CD4-positive, alpha-beta memory T cell (primary cell): ENCODE results near the gene ALG2. TPM values are rescaled to one million over a fixed set of nuclear protein-coding genes. Genes with fewer than 3 reads are reported as not detected.

Source experiments
- CTCF ChIA-PET: fragments of 350-600 bp; sonication (Branson Sonifier 250); formaldehyde crosslinking; loops from one replicate; lab custom pipeline; 2021; ENCODE audit warnings: inconsistent platforms; ENCODE audit not compliant: partially characterized antibody; lab: Charles Lee
- POLR2A ChIA-PET: fragments of 350-600 bp; sonication (Branson Sonifier 250); formaldehyde crosslinking; loops from one replicate; lab custom pipeline; 2021; ENCODE audit not compliant: partially characterized antibody; lab: Charles Lee
- DNase-seq, 5 donors: peaks; one replicate each; pipeline versions ENCODE4 v3.0.0 to v3.0.0-alpha.2; 2020 to 2022; ENCODE audit warnings: mixed read lengths in 1 of 5
- H3K27ac ChIP-seq: one replicate; pipeline ENCODE4 v1.7.0; 2013; ENCODE audit warnings: low read depth, low read length
- H3K27me3 ChIP-seq: 2 replicates; pipeline ENCODE4 v1.7.0; 2013; ENCODE audit warnings: mild to moderate bottlenecking, low read length, moderate library complexity; ENCODE audit not compliant: insufficient read depth
- H3K36me3 ChIP-seq: 2 replicates; pipeline ENCODE4 v1.7.0; 2013; ENCODE audit warnings: mild to moderate bottlenecking, low read length, moderate library complexity; ENCODE audit not compliant: insufficient read depth
- H3K4me1 ChIP-seq: 2 replicates; pipeline ENCODE4 v1.7.0; 2013; ENCODE audit warnings: mild to moderate bottlenecking, low read length, moderate library complexity; ENCODE audit not compliant: insufficient read depth
- H3K4me3 ChIP-seq, 2 donors: one replicate each; pipeline ENCODE4 v1.7.0; 2013; ENCODE audit warnings: low read length in 2 of 2, mild to moderate bottlenecking in 1 of 2
- H3K9me3 ChIP-seq, 2 donors: one replicate each; pipeline ENCODE4 v1.7.0; 2013; ENCODE audit warnings: low read length in 2 of 2, control low read depth in 1 of 2; ENCODE audit not compliant: control insufficient read depth in 1 of 2
- H3K27ac Mint-ChIP-seq, 7 donors: one replicate each; pipeline ENCODE4 v1.8.0; 2020 to 2021; ENCODE audit warnings: mixed read lengths in 7 of 7, mild to moderate bottlenecking in 6 of 7, inconsistent platforms in 3 of 7, moderate library complexity in 3 of 7
- H3K27me3 Mint-ChIP-seq, 2 donors: one replicate each; pipeline ENCODE4 v1.8.0; 2020 to 2021; ENCODE audit warnings: mixed read lengths in 2 of 2
- H3K36me3 Mint-ChIP-seq, 2 donors: one replicate each; pipeline ENCODE4 v1.8.0; 2020 to 2021; ENCODE audit warnings: mixed read lengths in 2 of 2, inconsistent platforms in 1 of 2, mild to moderate bottlenecking in 1 of 2
- H3K4me1 Mint-ChIP-seq, 4 donors: one replicate each; pipeline ENCODE4 v1.8.0; 2020 to 2021; ENCODE audit warnings: mixed read lengths in 4 of 4, mild to moderate bottlenecking in 1 of 4
- H3K4me3 Mint-ChIP-seq, 8 donors: one replicate each; pipeline ENCODE4 v1.8.0; 2020 to 2021; ENCODE audit warnings: mixed read lengths in 8 of 8, mild to moderate bottlenecking in 7 of 8, moderate library complexity in 6 of 8, inconsistent platforms in 3 of 8
- H3K9me3 Mint-ChIP-seq, 8 donors: one replicate each; pipeline ENCODE4 v1.8.0; 2020 to 2021; ENCODE audit warnings: mixed read lengths in 8 of 8, mild to moderate bottlenecking in 5 of 8, inconsistent platforms in 3 of 8, moderate library complexity in 1 of 8
- intact Hi-C: fragments of 100-400 bp; cut with micrococcal nuclease; formaldehyde crosslinking; loops from one replicate; pipeline ENCODE4 v1.15.1; 2023
- polyA plus RNA-seq, 2 donors: library from polyadenylated mRNA; unstranded; fragments of 300-500 nt; fragmentation: Illumina TruSeq; gene quantifications; one replicate each; pipeline ENCODE4 v1.2.3, GENCODE V29; 2021
- total RNA-seq, 2 experiments: library from RNA; stranded (reverse); gene quantifications; one replicate each; pipeline ENCODE4 v1.2.3, GENCODE V29; 2021

The ALG2 gene
- total and polyA plus RNA-seq, 4 experiments from 2014 or later = 35.3 to 39.8 (median 37.9) TPM

- Histone ChIP-seq H3K27me3 (no peaks in the 10 kb centered on the region), H3K27ac (no peak overlapping the region), H3K4me1 (no peaks in the 10 kb centered on the region), H3K9me3 (no peaks in the 10 kb centered on the region), H3K36me3 (no peaks in the 10 kb centered on the region), H3K4me3 (no peak overlapping the region)
- H3K9me3 Mint-ChIP-seq = no peaks in the 10 kb centered on the region
- H3K27ac Mint-ChIP-seq = no peak overlapping the region
- intact Hi-C loops = no loop called here
- DNase-seq = no peak
- no peaks in the 10 kb centered on the region for H3K27me3 Mint-ChIP-seq
- H3K4me1 Mint-ChIP-seq = peaks cover 0 to 6% (median 1%) of the 10 kb centered on the region in 4 donors
- H3K4me3 Mint-ChIP-seq = no peak overlapping the region
- ChIA-PET CTCF (no interaction called here), POLR2A (no interaction called here)
- peaks cover 50 to 56% of the 10 kb centered on the region in 2 donors for H3K36me3 Mint-ChIP-seq
These were observed 15.6 kb upstream of the ALG2 start for GRCh38 chr9:99237356-99237755.

GRCh38 chr9:99235926-99236634 is 14.3 kb upstream of the ALG2 start:
- Histone ChIP-seq H3K27ac (no peak overlapping the region), H3K9me3 (no peaks in the 10 kb centered on the region), H3K27me3 (no peaks in the 10 kb centered on the region), H3K4me3 (no peak overlapping the region), H3K4me1 (no peaks in the 10 kb centered on the region), H3K36me3 (peaks cover 1% of the 10 kb centered on the region)
- CTCF ChIA-PET = interaction anchor here (0.7 kb wide), 1 partner anchor 17 kb away, joined by 4 read pairs; no protein-coding TSS in a partner anchor
- no peak for DNase-seq
- intact Hi-C loops = no loop called here
- no peak overlapping the region for H3K4me3 Mint-ChIP-seq
- POLR2A ChIA-PET = no interaction called here
- peaks cover 0 to 6% (median 1%) of the 10 kb centered on the region in 4 donors for H3K4me1 Mint-ChIP-seq
- peak overlapping the region in 4 of 7 donors; percentile 48 to 67 (median 57) for H3K27ac Mint-ChIP-seq
- H3K36me3 Mint-ChIP-seq = peaks cover 49 to 63% of the 10 kb centered on the region in 2 donors
- no peaks in the 10 kb centered on the region for H3K9me3 Mint-ChIP-seq
- no peaks in the 10 kb centered on the region for H3K27me3 Mint-ChIP-seq

- POLR2A ChIA-PET = no interaction called here
- H3K36me3 Mint-ChIP-seq = peaks cover 51 to 65% of the 10 kb centered on the region in 2 donors
- H3K9me3 Mint-ChIP-seq = no peaks in the 10 kb centered on the region
- Histone ChIP-seq H3K9me3 (no peaks in the 10 kb centered on the region), H3K27me3 (no peaks in the 10 kb centered on the region), H3K4me1 (no peaks in the 10 kb centered on the region), H3K4me3 (no peak overlapping the region), H3K36me3 (peaks cover 9% of the 10 kb centered on the region), H3K27ac (no peak overlapping the region)
- no peak overlapping the region for H3K4me3 Mint-ChIP-seq
- H3K4me1 Mint-ChIP-seq = peaks cover 0 to 6% (median 1%) of the 10 kb centered on the region in 4 donors
- H3K27me3 Mint-ChIP-seq = no peaks in the 10 kb centered on the region
- intact Hi-C loops = no loop called here
- H3K27ac Mint-ChIP-seq = peak overlapping the region in 2 of 7 donors; percentile 68 to 74
- DNase-seq = no peak
- CTCF ChIA-PET = no interaction called here
These were observed 13.3 kb upstream of the ALG2 start for GRCh38 chr9:99235069-99235468.

GRCh38 chr9:99234618-99235017 is 12.9 kb upstream of the ALG2 start:
- Mint-ChIP-seq H3K4me3 (no peak overlapping the region), H3K27me3 (no peaks in the 10 kb centered on the region), H3K27ac (peak overlapping the region in 1 of 7 donors; percentile 74), H3K4me1 (peaks cover 0 to 6% (median 1%) of the 10 kb centered on the region in 4 donors), H3K9me3 (no peaks in the 10 kb centered on the region), H3K36me3 (peaks cover 46 to 61% of the 10 kb centered on the region in 2 donors)
- CTCF ChIA-PET = interaction anchor here (2.0 kb wide), 1 partner anchor 15 kb away, joined by 4 read pairs; no protein-coding TSS in a partner anchor
- H3K9me3 ChIP-seq = no peaks in the 10 kb centered on the region
- H3K27ac ChIP-seq = no peak overlapping the region
- no peaks in the 10 kb centered on the region for H3K27me3 ChIP-seq
- POLR2A ChIA-PET = interaction anchor here (4.2 kb wide), 1 partner anchor 13 kb away, joined by 16 read pairs; the partner anchor contains the start of genes ALG2 and SEC61B
- H3K4me1 ChIP-seq = no peaks in the 10 kb centered on the region
- no peak for DNase-seq
- peaks cover 9% of the 10 kb centered on the region for H3K36me3 ChIP-seq
- intact Hi-C loops = no loop called here
- H3K4me3 ChIP-seq = no peak overlapping the region

- H3K27ac Mint-ChIP-seq = peak overlapping the region in 1 of 7 donors; percentile 19
- POLR2A ChIA-PET = interaction anchor here (0.6 to 4.2 kb wide), 2 partner anchors 10 to 1065 kb away, joined by 4 to 16 read pairs; partner anchors contain the start of genes ALG2 and SEC61B
- no peak for DNase-seq
- H3K4me3 ChIP-seq = no peak overlapping the region
- peaks cover 5 to 14% (median 9%) of the 10 kb centered on the region in 4 donors for H3K4me1 Mint-ChIP-seq
- H3K9me3 Mint-ChIP-seq = no peaks in the 10 kb centered on the region
- H3K9me3 ChIP-seq = no peaks in the 10 kb centered on the region
- peaks cover 22% of the 10 kb centered on the region for H3K36me3 ChIP-seq
- intact Hi-C loops = no loop called here
- no peaks in the 10 kb centered on the region for H3K27me3 Mint-ChIP-seq
- H3K4me3 Mint-ChIP-seq = no peak overlapping the region
- peaks cover 45 to 64% of the 10 kb centered on the region in 2 donors for H3K36me3 Mint-ChIP-seq
- no peaks in the 10 kb centered on the region for H3K27me3 ChIP-seq
- H3K4me1 ChIP-seq = no peaks in the 10 kb centered on the region
- CTCF ChIA-PET = interaction anchor here (1.2 to 2.3 kb wide), 6 partner anchors 9 to 47 kb away, joined by 3 to 12 read pairs (median 4); partner anchors contain the start of genes ALG2 and SEC61B
- H3K27ac ChIP-seq = no peak overlapping the region
These were observed 10.0 kb upstream of the ALG2 start for GRCh38 chr9:99231711-99232110.

GRCh38 chr9:99230206-99230605 is 8.5 kb upstream of the ALG2 start:
- no peak overlapping the region for H3K27ac ChIP-seq
- intact Hi-C loops = no loop called here
- H3K27me3 Mint-ChIP-seq = no peaks in the 10 kb centered on the region
- H3K36me3 ChIP-seq = peaks cover 22% of the 10 kb centered on the region
- no peak overlapping the region for H3K4me3 Mint-ChIP-seq
- H3K4me1 Mint-ChIP-seq = peaks cover 6 to 28% (median 20%) of the 10 kb centered on the region in 4 donors
- POLR2A ChIA-PET = interaction anchor here (4.2 kb wide), 1 partner anchor 8 kb away, joined by 16 read pairs; the partner anchor contains the start of genes ALG2 and SEC61B
- H3K4me3 ChIP-seq = no peak overlapping the region
- H3K36me3 Mint-ChIP-seq = peaks cover 47 to 71% of the 10 kb centered on the region in 2 donors
- H3K4me1 ChIP-seq = peaks cover 7% of the 10 kb centered on the region
- no peak overlapping the region for H3K27ac Mint-ChIP-seq
- no peaks in the 10 kb centered on the region for H3K9me3 ChIP-seq
- no peaks in the 10 kb centered on the region for H3K27me3 ChIP-seq
- DNase-seq = no peak
- H3K9me3 Mint-ChIP-seq = no peaks in the 10 kb centered on the region
- CTCF ChIA-PET = no interaction called here

- Histone ChIP-seq H3K36me3 (peaks cover 20% of the 10 kb centered on the region), H3K4me1 (peaks cover 34% of the 10 kb centered on the region), H3K4me3 (no peak overlapping the region), H3K27ac (no peak overlapping the region), H3K27me3 (no peaks in the 10 kb centered on the region), H3K9me3 (no peaks in the 10 kb centered on the region)
- ChIA-PET POLR2A (no interaction called here), CTCF (no interaction called here)
- Mint-ChIP-seq H3K27ac (peak overlapping the region in 3 of 7 donors; percentile 6 to 43 (median 13)), H3K4me1 (peaks cover 28 to 64% (median 47%) of the 10 kb centered on the region in 4 donors), H3K27me3 (no peaks in the 10 kb centered on the region), H3K4me3 (no peak overlapping the region), H3K9me3 (no peaks in the 10 kb centered on the region), H3K36me3 (peaks cover 38 to 78% of the 10 kb centered on the region in 2 donors)
- no peak for DNase-seq
- intact Hi-C loops = no loop called here
These were observed 4.3 kb upstream of the ALG2 start for GRCh38 chr9:99226054-99226453.
